Measurements from ENCODE around the gene CTTN.

CTTN gene

DNA sequence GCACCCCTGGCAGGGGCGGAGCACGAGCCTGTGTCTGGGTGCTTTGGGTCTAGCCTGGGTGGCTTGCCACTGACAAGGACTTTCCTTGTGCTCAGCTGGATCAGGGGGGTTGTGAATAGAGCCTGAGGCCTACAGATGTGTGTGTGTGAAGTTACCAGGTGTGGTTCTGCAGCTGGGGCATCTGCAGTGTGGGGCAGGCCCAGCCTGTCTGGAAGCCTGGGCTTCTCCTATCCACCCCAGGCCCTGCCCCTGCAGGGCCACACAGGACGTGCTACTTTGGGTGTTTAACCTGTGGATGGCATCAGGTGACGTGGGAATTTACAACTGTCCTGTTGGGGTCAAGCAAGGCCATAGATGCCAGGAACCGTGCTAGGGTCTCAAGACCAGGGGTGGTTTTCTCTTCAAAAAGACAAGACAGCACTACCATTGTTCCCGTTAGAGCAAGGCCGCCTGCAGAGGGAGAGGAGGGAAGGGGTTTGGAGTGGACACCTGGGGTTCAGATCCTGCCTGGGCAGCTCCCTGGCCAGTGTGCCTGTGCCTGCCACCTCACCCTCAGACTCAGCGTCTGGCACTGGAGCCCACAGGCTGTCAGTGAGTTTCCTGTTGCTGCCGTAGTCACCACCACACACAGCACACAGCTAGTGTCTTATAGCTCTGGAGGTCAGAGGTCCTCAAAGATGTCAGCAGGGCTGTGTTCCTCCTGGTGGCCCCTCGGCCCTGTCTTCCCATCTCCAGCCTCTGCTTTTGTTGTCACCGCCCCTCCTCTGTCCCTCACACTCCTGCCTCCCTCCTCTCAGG lies 31.6 kb downstream of the CTTN start:
- no peak for TF ChIP-seq CTCF (IDR thresholded peaks at IDR 0.05)
- H3K36me3 Mint-ChIP-seq (ENCODE audit: low read depth) = peaks cover 48% of the 10 kb centered on the region
- H3K4me3 Mint-ChIP-seq = no peak overlapping the region
- no peak for DNase-seq
- no peak overlapping the region for H3K27ac Mint-ChIP-seq
- no peaks in the 10 kb centered on the region for H3K9me3 Mint-ChIP-seq
- no peaks in the 10 kb centered on the region for H3K4me1 Mint-ChIP-seq
- no peaks in the 10 kb centered on the region for H3K27me3 Mint-ChIP-seq (ENCODE audit: low read depth, poor library complexity)

GRCh38 chr11:70430671-70431574 lies 32.6 kb downstream of the CTTN start:
- no peak for DNase-seq
- Mint-ChIP-seq H3K36me3 (ENCODE audit: low read depth) (peaks cover 46% of the 10 kb centered on the region), H3K4me3 (no peak overlapping the region), H3K9me3 (no peaks in the 10 kb centered on the region), H3K4me1 (no peaks in the 10 kb centered on the region), H3K27me3 (ENCODE audit: low read depth, poor library complexity) (no peaks in the 10 kb centered on the region), H3K27ac (no peak overlapping the region)
- no peak for TF ChIP-seq CTCF (IDR thresholded peaks at IDR 0.05)

DNA sequence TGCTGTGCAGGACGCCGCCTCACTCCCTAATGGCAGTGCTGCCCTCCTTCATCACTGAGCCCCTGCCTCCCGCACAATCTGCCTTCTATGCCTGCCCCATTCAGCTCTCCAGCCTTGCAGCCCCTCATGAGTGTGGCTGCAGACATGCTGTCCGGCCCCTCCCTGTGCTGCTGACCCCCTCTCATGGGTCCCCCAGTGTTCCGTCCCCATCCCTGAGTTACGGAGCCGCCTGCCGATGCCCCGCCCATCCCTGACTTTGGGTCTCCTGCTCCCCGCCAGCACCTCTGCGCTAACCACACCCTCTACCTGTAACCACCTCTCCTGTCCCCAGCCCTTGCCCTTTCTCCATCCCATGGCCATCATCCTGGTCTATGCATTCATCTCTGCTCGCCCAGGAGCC lies 33.3 kb downstream of the CTTN start:
- Mint-ChIP-seq H3K27ac (no peak overlapping the region), H3K27me3 (ENCODE audit: low read depth, poor library complexity) (no peaks in the 10 kb centered on the region), H3K4me1 (no peaks in the 10 kb centered on the region), H3K36me3 (ENCODE audit: low read depth) (peaks cover 51% of the 10 kb centered on the region), H3K9me3 (no peaks in the 10 kb centered on the region), H3K4me3 (no peak overlapping the region)
- TF ChIP-seq CTCF (IDR thresholded peaks at IDR 0.05) = no peak
- DNase-seq = no peak

DNA sequence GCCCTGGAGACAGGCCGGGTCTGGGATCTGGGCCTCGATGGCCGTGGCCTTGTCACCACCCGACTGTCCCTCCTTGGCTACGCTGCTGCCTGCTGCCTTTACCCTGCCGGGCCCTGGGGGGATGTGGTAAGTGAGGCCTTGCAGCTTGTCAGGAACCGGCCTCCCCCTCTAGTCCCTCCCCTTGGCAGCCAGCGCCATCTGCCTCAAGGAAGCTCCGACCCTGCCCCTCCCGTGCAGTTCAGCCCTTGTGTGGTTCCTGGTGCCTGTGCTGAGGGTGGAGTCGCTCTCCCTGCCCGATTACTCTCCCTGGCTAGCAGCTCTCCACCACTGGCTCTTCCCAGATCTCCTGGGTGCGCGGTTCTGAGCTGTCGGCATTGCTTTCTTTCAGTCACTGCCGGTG lies 33.7 kb downstream of the CTTN start:
- no peak for DNase-seq
- peak overlapping the region; percentile 61 for H3K27ac Mint-ChIP-seq
- TF ChIP-seq CTCF (IDR thresholded peaks at IDR 0.05) = no peak
- H3K4me3 Mint-ChIP-seq = no peak overlapping the region
- H3K4me1 Mint-ChIP-seq = no peaks in the 10 kb centered on the region
- no peaks in the 10 kb centered on the region for H3K27me3 Mint-ChIP-seq (ENCODE audit: low read depth, poor library complexity)
- no peaks in the 10 kb centered on the region for H3K9me3 Mint-ChIP-seq
- peaks cover 56% of the 10 kb centered on the region for H3K36me3 Mint-ChIP-seq (ENCODE audit: low read depth)

GRCh38 chr11:70432580-70432979 lies 34.3 kb downstream of the CTTN start:
- Mint-ChIP-seq H3K4me3 (no peak overlapping the region), H3K27me3 (ENCODE audit: low read depth, poor library complexity) (no peaks in the 10 kb centered on the region), H3K4me1 (no peaks in the 10 kb centered on the region), H3K9me3 (no peaks in the 10 kb centered on the region), H3K27ac (no peak overlapping the region), H3K36me3 (ENCODE audit: low read depth) (peaks cover 56% of the 10 kb centered on the region)
- TF ChIP-seq CTCF (IDR thresholded peaks at IDR 0.05) = no peak
- no peak for DNase-seq

Data from nephron progenitor cell (in vitro differentiated cells).